Stomach (tissue), 9 donors: ENCODE measurements around the gene ATP8A2. TPM values are rescaled to one million over a fixed set of nuclear protein-coding genes. Genes with fewer than 3 reads are reported as not detected.

Source experiments
- DNase-seq, 2 donors: peaks; one replicate each; pipeline versions ENCODE4 v3.0.0 to v3.0.0-alpha.2; 2013 to 2019
- H3K27ac ChIP-seq, 5 donors: fragments of 200-600 bp in 4 of 5; sonication (generic) in 4 of 5; one replicate each; pipeline ENCODE4 v1.5.1; 2013 to 2019; ENCODE audit warnings: mild to moderate bottlenecking in 1 of 5, moderate library complexity in 1 of 5
- H3K27me3 ChIP-seq, 3 donors: fragments of 200-600 bp; sonication (generic); one replicate each; pipeline ENCODE4 v1.5.1; 2017 to 2019; ENCODE audit warnings: mixed run types in 1 of 3
- H3K36me3 ChIP-seq, 4 donors: fragments of 200-600 bp; sonication (generic); 1 replicate in 3 of 4; 2 replicates in 1 of 4; pipeline ENCODE4 v1.5.1; 2016 to 2019
- H3K4me1 ChIP-seq, 4 donors: fragments of 200-600 bp; sonication (generic); one replicate each; pipeline ENCODE4 v1.5.1; 2016 to 2019
- H3K4me3 ChIP-seq, 4 donors: fragments of 200-600 bp; sonication (generic) in 3 of 4; one replicate each; pipeline ENCODE4 v1.5.1; 2016 to 2019; ENCODE audit warnings: mild to moderate bottlenecking in 1 of 4
- H3K9me3 ChIP-seq, 4 donors: fragments of 200-600 bp; sonication (generic); one replicate each; pipeline ENCODE4 v1.5.1; 2016 to 2019
- EP300 ChIP-seq: sonication (generic); formaldehyde crosslinking; IDR thresholded peaks from one replicate; pipeline ENCODE4 v1.6.1; 2017; ENCODE audit warnings: antibody characterized with exemption
- POLR2A ChIP-seq, 4 donors: fragments of 450-650 bp; IDR thresholded peaks; one replicate each; pipeline ENCODE4 v1.6.1; 2016; ENCODE audit warnings: antibody characterized with exemption in 4 of 4, control low read depth in 2 of 4, mild to moderate bottlenecking in 1 of 4, moderate library complexity in 1 of 4
- POLR2AphosphoS5 ChIP-seq, 3 donors: sonication (generic); formaldehyde crosslinking; IDR thresholded peaks; one replicate each; pipeline ENCODE4 v1.6.1; 2016; ENCODE audit warnings: antibody characterized with exemption in 3 of 3
- WGBS, 5 donors: extraction: QIAGEN DNeasy Blood & Tissue Kit in 3 of 5; methylation state at CpG; one replicate each; pipeline versions ENCODE4 v1.1.5 to v1.1.7; 2013 to 2018; 5-methylcytosine and 5-hydroxymethylcytosine counted together
- intact Hi-C: fragments of 100-400 bp; cut with DNase I; formaldehyde crosslinking; loops from one replicate; pipeline ENCODE4 v1.15.1; 2023; ENCODE audit warnings: low total_unique reads
- polyA plus RNA-seq, 3 donors: library from polyadenylated mRNA; stranded (reverse); fragments of 200-250 nt; gene quantifications; one replicate each; pipeline ENCODE4 v1.2.3, GENCODE V29; 2013
- total RNA-seq, 5 donors: library from RNA; depleted of rRNA; stranded (reverse); fragments of >200 nt; gene quantifications; one replicate each; pipeline versions ENCODE4 v1.1.0 to v1.2.3, GENCODE V29; 2014 to 2016
- TF ChIP-seq, protein P1 (sequence below), 7 experiments: fragments of 450-650 bp in 4 of 7; fragments of 200-600 bp in 3 of 7; sonication (generic) in 3 of 7; IDR thresholded peaks; one replicate each; pipeline ENCODE4 v1.5.1; 2016 to 2019; ENCODE audit warnings: antibody characterized with exemption in 7 of 7, control low read depth in 2 of 7, mild to moderate bottlenecking in 1 of 7
- donor health status: healthy with polysubstance abuse.
- donor health status: Bipolar disorder and iron deficiency.
- donor health status: healthy.

Gene ATP8A2
- total and polyA plus RNA-seq, 8 donors: 0.12 to 3.5 (median 0.20) TPM; not detected in 3

DNA sequence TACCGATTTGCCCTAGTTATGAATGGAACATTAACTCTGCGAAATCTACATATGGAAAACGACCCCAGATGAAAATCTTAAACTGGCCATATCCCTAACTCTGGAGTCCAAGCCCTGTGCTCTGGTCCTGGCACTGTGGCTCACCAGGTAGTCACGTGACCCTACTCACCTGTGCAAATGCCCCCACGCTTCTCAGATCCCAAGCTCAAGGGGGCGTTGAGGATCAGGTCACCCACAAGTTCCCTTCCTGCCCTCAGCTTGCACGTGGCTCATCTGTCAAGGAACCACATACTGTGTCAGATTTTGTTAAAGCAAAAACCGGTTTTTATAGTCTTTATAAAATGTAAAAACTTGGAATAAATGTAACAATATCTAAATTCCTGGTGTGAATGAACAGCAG, 356.0 kb downstream of the ATP8A2 start:
- H3K27ac ChIP-seq: peak overlapping the region; percentile 70 to 96 (median 72)
- no peaks in the 10 kb centered on the region for H3K9me3 ChIP-seq
- intact Hi-C loops: no loop called here
- TF ChIP-seq, protein P1, sequence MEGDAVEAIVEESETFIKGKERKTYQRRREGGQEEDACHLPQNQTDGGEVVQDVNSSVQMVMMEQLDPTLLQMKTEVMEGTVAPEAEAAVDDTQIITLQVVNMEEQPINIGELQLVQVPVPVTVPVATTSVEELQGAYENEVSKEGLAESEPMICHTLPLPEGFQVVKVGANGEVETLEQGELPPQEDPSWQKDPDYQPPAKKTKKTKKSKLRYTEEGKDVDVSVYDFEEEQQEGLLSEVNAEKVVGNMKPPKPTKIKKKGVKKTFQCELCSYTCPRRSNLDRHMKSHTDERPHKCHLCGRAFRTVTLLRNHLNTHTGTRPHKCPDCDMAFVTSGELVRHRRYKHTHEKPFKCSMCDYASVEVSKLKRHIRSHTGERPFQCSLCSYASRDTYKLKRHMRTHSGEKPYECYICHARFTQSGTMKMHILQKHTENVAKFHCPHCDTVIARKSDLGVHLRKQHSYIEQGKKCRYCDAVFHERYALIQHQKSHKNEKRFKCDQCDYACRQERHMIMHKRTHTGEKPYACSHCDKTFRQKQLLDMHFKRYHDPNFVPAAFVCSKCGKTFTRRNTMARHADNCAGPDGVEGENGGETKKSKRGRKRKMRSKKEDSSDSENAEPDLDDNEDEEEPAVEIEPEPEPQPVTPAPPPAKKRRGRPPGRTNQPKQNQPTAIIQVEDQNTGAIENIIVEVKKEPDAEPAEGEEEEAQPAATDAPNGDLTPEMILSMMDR (IDR thresholded peaks at IDR 0.05): no peak
- TF ChIP-seq POLR2AphosphoS5 (IDR thresholded peaks at IDR 0.05): no peak
- TF ChIP-seq EP300: no peak
- no peak for TF ChIP-seq POLR2A (IDR thresholded peaks at IDR 0.05)
- H3K36me3 ChIP-seq: no peaks in the 10 kb centered on the region
- no peak overlapping the region for H3K4me3 ChIP-seq
- H3K4me1 ChIP-seq: peaks cover 0 to 16% (median 10%) of the 10 kb centered on the region in 4 donors
- WGBS, 5 donors: 37 to 57% (median 41%) methylated on average over 8 of the region's 8 CpGs
- no peak for DNase-seq
- no peaks in the 10 kb centered on the region for H3K27me3 ChIP-seq

DNA sequence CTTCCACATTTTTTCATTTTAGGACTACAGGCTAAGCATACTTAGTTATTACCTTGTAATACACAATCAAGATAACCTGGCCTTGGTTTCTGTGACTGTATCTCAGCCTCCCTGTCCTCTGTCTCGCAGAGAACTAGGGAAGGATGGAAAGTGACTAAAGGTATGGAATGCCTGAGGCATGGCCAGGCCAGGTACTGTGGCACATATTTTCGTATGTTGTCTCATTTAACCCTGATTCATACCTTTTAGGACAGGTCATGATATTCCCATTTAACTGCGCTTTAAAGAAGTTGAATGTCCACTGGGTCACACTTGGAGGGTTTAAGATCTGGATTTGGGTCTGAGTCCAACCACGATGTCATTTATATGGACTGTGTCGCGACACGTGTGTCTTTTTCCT, 357.4 kb downstream of the ATP8A2 start:
- Histone ChIP-seq H3K9me3 (no peaks in the 10 kb centered on the region), H3K27me3 (no peaks in the 10 kb centered on the region), H3K27ac (no peak overlapping the region), H3K4me3 (no peak overlapping the region), H3K36me3 (no peaks in the 10 kb centered on the region), H3K4me1 (peaks cover 0 to 16% (median 10%) of the 10 kb centered on the region in 4 donors)
- no peak for DNase-seq
- intact Hi-C loops: no loop called here
- TF ChIP-seq, protein P1 (IDR thresholded peaks at IDR 0.05): no peak
- TF ChIP-seq EP300 (no peak), POLR2A (IDR thresholded peaks at IDR 0.05) (no peak), POLR2AphosphoS5 (IDR thresholded peaks at IDR 0.05) (no peak)
- WGBS, 5 donors: 51 to 68% (median 68%) methylated on average over 7 of the region's 7 CpGs

DNA sequence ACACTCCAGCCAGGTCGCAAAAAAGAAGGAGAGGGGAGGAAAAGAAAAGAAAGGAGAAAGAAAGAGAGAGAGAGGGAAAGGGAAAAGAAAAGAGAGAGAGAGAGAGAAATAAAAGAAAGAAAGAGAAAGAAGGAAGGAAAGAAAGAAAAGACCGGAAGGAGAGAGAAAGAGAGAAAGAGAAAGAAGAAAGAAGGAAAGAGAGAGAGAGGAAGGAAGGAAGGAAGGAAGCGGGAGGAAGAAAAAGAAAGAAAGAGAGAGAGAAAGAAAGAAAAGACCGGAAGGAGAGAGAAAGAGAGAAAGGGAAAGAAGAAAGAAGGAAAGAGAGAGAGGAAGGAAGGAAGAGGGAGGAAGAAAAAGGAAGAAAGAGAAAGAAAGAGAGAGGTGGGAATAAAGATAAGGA, 359.3 kb downstream of the ATP8A2 start:
- H3K4me3 ChIP-seq: no peak overlapping the region
- H3K27me3 ChIP-seq: no peaks in the 10 kb centered on the region
- no peak overlapping the region for H3K27ac ChIP-seq
- H3K9me3 ChIP-seq: no peaks in the 10 kb centered on the region
- DNase-seq: no peak
- TF ChIP-seq POLR2AphosphoS5 (IDR thresholded peaks at IDR 0.05) (no peak), POLR2A (IDR thresholded peaks at IDR 0.05) (no peak), EP300 (no peak)
- TF ChIP-seq, protein P1 (IDR thresholded peaks at IDR 0.05): no peak
- H3K36me3 ChIP-seq: no peaks in the 10 kb centered on the region
- intact Hi-C loops: no loop called here
- 82 to 92% (median 88%) methylated on average over 4 of the region's 4 CpGs for WGBS, 5 donors
- H3K4me1 ChIP-seq: peaks cover 0 to 16% (median 10%) of the 10 kb centered on the region in 4 donors

DNA sequence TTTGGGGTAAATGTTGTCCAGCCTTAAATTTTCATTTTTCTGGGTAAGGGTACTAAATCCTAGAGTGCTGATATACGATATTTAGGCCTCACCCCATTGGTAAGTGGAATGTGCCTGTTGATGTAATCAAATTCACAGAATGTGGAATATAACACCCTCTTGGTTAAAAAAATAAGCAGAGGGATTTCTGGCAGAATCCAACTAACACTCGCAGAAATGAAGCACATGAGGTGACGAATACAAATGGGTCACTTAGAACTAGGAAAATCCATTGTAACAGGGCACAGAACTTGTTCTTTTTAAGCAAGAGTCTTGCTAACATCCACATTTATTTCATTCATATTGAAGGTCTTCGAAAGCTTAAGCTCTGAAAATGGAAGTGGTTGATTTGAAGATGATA, 359.8 kb downstream of the ATP8A2 start:
- H3K4me3 ChIP-seq: no peak overlapping the region
- H3K4me1 ChIP-seq: peaks cover 0 to 15% (median 8%) of the 10 kb centered on the region in 4 donors
- H3K9me3 ChIP-seq: no peaks in the 10 kb centered on the region
- no peaks in the 10 kb centered on the region for H3K27me3 ChIP-seq
- intact Hi-C loops: no loop called here
- no peak for DNase-seq
- no peaks in the 10 kb centered on the region for H3K36me3 ChIP-seq
- WGBS, 5 donors: 85 to 92% (median 90%) methylated on average over 4 of the region's 4 CpGs
- no peak overlapping the region for H3K27ac ChIP-seq
- TF ChIP-seq POLR2AphosphoS5 (IDR thresholded peaks at IDR 0.05): no peak
- no peak for TF ChIP-seq POLR2A (IDR thresholded peaks at IDR 0.05)
- no peak for TF ChIP-seq EP300
- TF ChIP-seq, protein P1 (IDR thresholded peaks at IDR 0.05): no peak
